Placental pericyte (primary cell): Measurements from ENCODE around the gene ZNF678. TPM values are rescaled to one million over a fixed set of nuclear protein-coding genes. Genes with fewer than 3 reads are reported as not detected.

Experiments
- small RNA-seq: library from RNA; depleted of rRNA; stranded (forward); fragments of <200 nt; gene quantifications from one replicate; pipeline ENCODE3, GENCODE V24; 2012; ENCODE audit warnings: low replicate concordance
- total RNA-seq: library from RNA; depleted of rRNA; stranded (reverse); fragments of >200 nt; gene quantifications from 2 replicates; pipeline ENCODE4 v1.2.3, GENCODE V29; 2012

Gene ZNF678
- 4.2 and 8.0 TPM in 2 replicates for total RNA-seq

GRCh38 chr1:227563324-227564201 lies at the start of gene ZNF678:
Gene ZNF678 (plus strand): TSS chr1:227563556. CDS start chr1:227650992, 87,436 bp downstream.

Small RNA genes lying within 50 kb of the gene (small RNA-seq; reads per million reads assigned to genes)
- 1.7 reads per million, percentile 64 among the genes with 10 or more reads in this experiment for gene RNA5SP77

Other genes starting within 250 kb of the ZNF678 start
- gene CDC42BPA, start 245.1 kb upstream of the ZNF678 start, total RNA-seq: 75.7 and 91.5 TPM in 2 replicates
- gene JMJD4, start 171.7 kb downstream of the ZNF678 start, total RNA-seq: 32.8 and 46.6 TPM in 2 replicates
- 40.7 and 46.6 TPM in 2 replicates for gene SNAP47, start 171.9 kb downstream of the ZNF678 start, total RNA-seq